ENCODE measurements around the gene STARD13. TPM values are rescaled to one million over a fixed set of nuclear protein-coding genes. Genes with fewer than 3 reads are reported as not detected.

Gene STARD13
- total RNA-seq, 1 experiment from 2014 or later, result 1.2 TPM

- DNase-seq, result no peak
- no peak overlapping the region for H3K9ac ChIP-seq (ENCODE audit: low read length)
- no peaks in the 10 kb centered on the region for H3K9me3 ChIP-seq (ENCODE audit: low read length)
- no peak overlapping the region for H3K4me3 ChIP-seq (ENCODE audit: low read length)
- H4K20me1 ChIP-seq (ENCODE audit: insufficient read depth, low read depth, low read length), result no peaks in the 10 kb centered on the region
- H3K27me3 ChIP-seq (ENCODE audit: low read length), result no peaks in the 10 kb centered on the region
- no peaks in the 10 kb centered on the region for H3K36me3 ChIP-seq (ENCODE audit: insufficient read depth, low read length)
- no peaks in the 10 kb centered on the region for H3K9me2 ChIP-seq (replicated peaks; ENCODE audit: insufficient read depth, low read length)
- H2AFZ ChIP-seq (ENCODE audit: low read length), result no peak overlapping the region
- no peaks in the 10 kb centered on the region for H3K79me2 ChIP-seq (ENCODE audit: low read length)
- no peak overlapping the region for H3K4me2 ChIP-seq (ENCODE audit: low read depth, low read length, poor library complexity, severe bottlenecking)
- H3K4me1 ChIP-seq (ENCODE audit: low read length), result no peaks in the 10 kb centered on the region
- H3K27ac ChIP-seq (ENCODE audit: low read length), result no peak overlapping the region
Measured at GRCh38 chr13:33213797-33214196, 71.8 kb downstream of the STARD13 start.

GRCh38 chr13:33213024-33213768 is 72.4 kb downstream of the STARD13 start:
- Histone ChIP-seq H3K36me3 (ENCODE audit: insufficient read depth, low read length) (no peaks in the 10 kb centered on the region), H2AFZ (ENCODE audit: low read length) (no peak overlapping the region), H3K9me2 (replicated peaks; ENCODE audit: insufficient read depth, low read length) (no peaks in the 10 kb centered on the region), H3K27me3 (ENCODE audit: low read length) (no peaks in the 10 kb centered on the region), H3K4me2 (ENCODE audit: low read depth, low read length, poor library complexity, severe bottlenecking) (no peak overlapping the region), H3K4me3 (ENCODE audit: low read length) (no peak overlapping the region), H3K9ac (ENCODE audit: low read length) (no peak overlapping the region), H3K27ac (ENCODE audit: low read length) (no peak overlapping the region), H3K79me2 (ENCODE audit: low read length) (no peaks in the 10 kb centered on the region), H3K9me3 (ENCODE audit: low read length) (no peaks in the 10 kb centered on the region), H3K4me1 (ENCODE audit: low read length) (no peaks in the 10 kb centered on the region), H4K20me1 (ENCODE audit: insufficient read depth, low read depth, low read length) (no peaks in the 10 kb centered on the region)
- DNase-seq, result no peak

GRCh38 chr13:33212396-33212795 is 73.2 kb downstream of the STARD13 start:
- H2AFZ ChIP-seq (ENCODE audit: low read length), result no peak overlapping the region
- no peak overlapping the region for H3K4me2 ChIP-seq (ENCODE audit: low read depth, low read length, poor library complexity, severe bottlenecking)
- no peaks in the 10 kb centered on the region for H3K27me3 ChIP-seq (ENCODE audit: low read length)
- H3K79me2 ChIP-seq (ENCODE audit: low read length), result no peaks in the 10 kb centered on the region
- DNase-seq, result no peak
- no peaks in the 10 kb centered on the region for H3K4me1 ChIP-seq (ENCODE audit: low read length)
- no peak overlapping the region for H3K27ac ChIP-seq (ENCODE audit: low read length)
- H3K9ac ChIP-seq (ENCODE audit: low read length), result no peak overlapping the region
- no peaks in the 10 kb centered on the region for H3K9me2 ChIP-seq (replicated peaks; ENCODE audit: insufficient read depth, low read length)
- no peaks in the 10 kb centered on the region for H3K36me3 ChIP-seq (ENCODE audit: insufficient read depth, low read length)
- H3K9me3 ChIP-seq (ENCODE audit: low read length), result no peaks in the 10 kb centered on the region
- no peaks in the 10 kb centered on the region for H4K20me1 ChIP-seq (ENCODE audit: insufficient read depth, low read depth, low read length)
- H3K4me3 ChIP-seq (ENCODE audit: low read length), result no peak overlapping the region

GRCh38 chr13:33210090-33210489 is 75.5 kb downstream of the STARD13 start:
- Histone ChIP-seq H4K20me1 (ENCODE audit: insufficient read depth, low read depth, low read length) (no peaks in the 10 kb centered on the region), H3K27ac (ENCODE audit: low read length) (no peak overlapping the region), H3K4me3 (ENCODE audit: low read length) (no peak overlapping the region), H3K4me2 (ENCODE audit: low read depth, low read length, poor library complexity, severe bottlenecking) (no peak overlapping the region), H3K9me3 (ENCODE audit: low read length) (no peaks in the 10 kb centered on the region), H2AFZ (ENCODE audit: low read length) (no peak overlapping the region), H3K36me3 (ENCODE audit: insufficient read depth, low read length) (no peaks in the 10 kb centered on the region), H3K79me2 (ENCODE audit: low read length) (no peaks in the 10 kb centered on the region), H3K4me1 (ENCODE audit: low read length) (no peaks in the 10 kb centered on the region), H3K27me3 (ENCODE audit: low read length) (no peaks in the 10 kb centered on the region), H3K9me2 (replicated peaks; ENCODE audit: insufficient read depth, low read length) (no peaks in the 10 kb centered on the region), H3K9ac (ENCODE audit: low read length) (no peak overlapping the region)
- DNase-seq, result no peak

- H3K9me3 ChIP-seq (ENCODE audit: low read length), result no peaks in the 10 kb centered on the region
- H3K27me3 ChIP-seq (ENCODE audit: low read length), result no peaks in the 10 kb centered on the region
- H3K4me1 ChIP-seq (ENCODE audit: low read length), result no peaks in the 10 kb centered on the region
- no peak overlapping the region for H2AFZ ChIP-seq (ENCODE audit: low read length)
- no peak for DNase-seq
- no peaks in the 10 kb centered on the region for H4K20me1 ChIP-seq (ENCODE audit: insufficient read depth, low read depth, low read length)
- no peak overlapping the region for H3K9ac ChIP-seq (ENCODE audit: low read length)
- H3K36me3 ChIP-seq (ENCODE audit: insufficient read depth, low read length), result no peaks in the 10 kb centered on the region
- no peaks in the 10 kb centered on the region for H3K9me2 ChIP-seq (replicated peaks; ENCODE audit: insufficient read depth, low read length)
- H3K79me2 ChIP-seq (ENCODE audit: low read length), result no peaks in the 10 kb centered on the region
- H3K27ac ChIP-seq (ENCODE audit: low read length), result no peak overlapping the region
- H3K4me3 ChIP-seq (ENCODE audit: low read length), result no peak overlapping the region
- H3K4me2 ChIP-seq (ENCODE audit: low read depth, low read length, poor library complexity, severe bottlenecking), result no peak overlapping the region
Measured at GRCh38 chr13:33208290-33209220, 77.0 kb downstream of the STARD13 start.

GRCh38 chr13:33207615-33207961 is 78.0 kb downstream of the STARD13 start:
- Histone ChIP-seq H4K20me1 (ENCODE audit: insufficient read depth, low read depth, low read length) (no peaks in the 10 kb centered on the region), H3K9me2 (replicated peaks; ENCODE audit: insufficient read depth, low read length) (no peaks in the 10 kb centered on the region), H3K36me3 (ENCODE audit: insufficient read depth, low read length) (no peaks in the 10 kb centered on the region), H3K79me2 (ENCODE audit: low read length) (no peaks in the 10 kb centered on the region), H3K27ac (ENCODE audit: low read length) (no peak overlapping the region), H2AFZ (ENCODE audit: low read length) (no peak overlapping the region), H3K4me2 (ENCODE audit: low read depth, low read length, poor library complexity, severe bottlenecking) (no peak overlapping the region), H3K9ac (ENCODE audit: low read length) (no peak overlapping the region), H3K4me1 (ENCODE audit: low read length) (no peaks in the 10 kb centered on the region), H3K27me3 (ENCODE audit: low read length) (no peaks in the 10 kb centered on the region), H3K4me3 (ENCODE audit: low read length) (no peak overlapping the region), H3K9me3 (ENCODE audit: low read length) (no peaks in the 10 kb centered on the region)
- no peak for DNase-seq

GRCh38 chr13:33206945-33207614 is 78.5 kb downstream of the STARD13 start:
- no peaks in the 10 kb centered on the region for H4K20me1 ChIP-seq (ENCODE audit: insufficient read depth, low read depth, low read length)
- no peaks in the 10 kb centered on the region for H3K27me3 ChIP-seq (ENCODE audit: low read length)
- no peaks in the 10 kb centered on the region for H3K36me3 ChIP-seq (ENCODE audit: insufficient read depth, low read length)
- no peaks in the 10 kb centered on the region for H3K9me3 ChIP-seq (ENCODE audit: low read length)
- DNase-seq, result no peak
- H3K4me3 ChIP-seq (ENCODE audit: low read length), result no peak overlapping the region
- H3K9me2 ChIP-seq (replicated peaks; ENCODE audit: insufficient read depth, low read length), result no peaks in the 10 kb centered on the region
- no peak overlapping the region for H3K4me2 ChIP-seq (ENCODE audit: low read depth, low read length, poor library complexity, severe bottlenecking)
- no peak overlapping the region for H2AFZ ChIP-seq (ENCODE audit: low read length)
- no peaks in the 10 kb centered on the region for H3K4me1 ChIP-seq (ENCODE audit: low read length)
- no peak overlapping the region for H3K9ac ChIP-seq (ENCODE audit: low read length)
- no peak overlapping the region for H3K27ac ChIP-seq (ENCODE audit: low read length)
- no peaks in the 10 kb centered on the region for H3K79me2 ChIP-seq (ENCODE audit: low read length)

GRCh38 chr13:33206425-33206824 is 79.1 kb downstream of the STARD13 start:
- no peaks in the 10 kb centered on the region for H3K27me3 ChIP-seq (ENCODE audit: low read length)
- H3K79me2 ChIP-seq (ENCODE audit: low read length), result no peaks in the 10 kb centered on the region
- no peak overlapping the region for H3K4me2 ChIP-seq (ENCODE audit: low read depth, low read length, poor library complexity, severe bottlenecking)
- H2AFZ ChIP-seq (ENCODE audit: low read length), result no peak overlapping the region
- no peak overlapping the region for H3K4me3 ChIP-seq (ENCODE audit: low read length)
- no peaks in the 10 kb centered on the region for H3K9me2 ChIP-seq (replicated peaks; ENCODE audit: insufficient read depth, low read length)
- no peaks in the 10 kb centered on the region for H3K36me3 ChIP-seq (ENCODE audit: insufficient read depth, low read length)
- DNase-seq, result no peak
- H3K9me3 ChIP-seq (ENCODE audit: low read length), result no peaks in the 10 kb centered on the region
- no peak overlapping the region for H3K9ac ChIP-seq (ENCODE audit: low read length)
- H3K4me1 ChIP-seq (ENCODE audit: low read length), result no peaks in the 10 kb centered on the region
- H3K27ac ChIP-seq (ENCODE audit: low read length), result no peak overlapping the region
- H4K20me1 ChIP-seq (ENCODE audit: insufficient read depth, low read depth, low read length), result no peaks in the 10 kb centered on the region
